IMR-90 (cell line): Measurements from ENCODE around the gene CCDC12. TPM values are rescaled to one million over a fixed set of nuclear protein-coding genes. Genes with fewer than 3 reads are reported as not detected.
"Not testable (repeated sequence)": the region's sequence is repeated elsewhere in the genome, so short reads cannot be mapped to it uniquely, and the experiment has no call there.

Experiments
- ATAC-seq: fragments of 200-7000 bp; cut with Tn5 transposase; 2 replicates; pipeline ENCODE4 v1.9.1; 2020; ENCODE audit warnings: low read depth, mild to moderate bottlenecking, moderate library complexity
- BruUV-seq: library from RNA; stranded (reverse); fragments of 400-500 nt; replicated peaks from 2 replicates; lab custom pipeline; 2021; lab: Mats Ljungman, UMichigan
- CTCF ChIA-PET: fragments of 300-600 bp; formaldehyde crosslinking; extraction: SDS; loops from one replicate; lab custom pipeline; 2021; ENCODE audit warnings: antibody characterized with exemption; lab: Yijun Ruan, JAX
- POLR2A ChIA-PET: fragments of 300-600 bp; sonication (Branson Sonifier 250); formaldehyde crosslinking; loops from one replicate; lab custom pipeline; 2022; ENCODE audit warnings: antibody characterized with exemption; ENCODE audit not compliant: unreplicated experiment; lab: Charles Lee
- DNase-seq: peaks from one replicate; pipeline ENCODE4 v3.0.0; 2013
- H2AFZ ChIP-seq: replicated peaks from 2 replicates; pipeline ENCODE3; 2013; ENCODE audit warnings: low read length, mild to moderate bottlenecking; ENCODE audit not compliant: poor library complexity
- H2AK5ac ChIP-seq: 2 replicates; pipeline ENCODE4 v1.6.1; 2013; ENCODE audit warnings: low read depth, low read length, inconsistent platforms
- H2AK9ac ChIP-seq: replicated peaks from 2 replicates; pipeline ENCODE3; 2013; ENCODE audit warnings: mild to moderate bottlenecking, low read depth, low read length, moderate library complexity; ENCODE audit not compliant: poor library complexity
- H2BK120ac ChIP-seq: 2 replicates; pipeline ENCODE4 v1.6.1; 2013; ENCODE audit warnings: low read depth, low read length, inconsistent platforms
- H2BK15ac ChIP-seq: 3 replicates; pipeline ENCODE4 v1.6.1; 2013; ENCODE audit warnings: low read depth, low read length, inconsistent platforms
- H2BK20ac ChIP-seq: 2 replicates; pipeline ENCODE4 v1.6.1; 2013; ENCODE audit warnings: low read depth, mild to moderate bottlenecking, inconsistent platforms, low read length, moderate library complexity
- H2BK5ac ChIP-seq: 2 replicates; pipeline ENCODE4 v1.6.1; 2013; ENCODE audit warnings: mild to moderate bottlenecking, low read depth, low read length, inconsistent platforms; ENCODE audit not compliant: poor library complexity, severe bottlenecking
- H3K14ac ChIP-seq: replicated peaks from 2 replicates; pipeline ENCODE4 v1.6.1; 2013; ENCODE audit warnings: low read depth, low read length, inconsistent platforms
- H3K18ac ChIP-seq: 2 replicates; pipeline ENCODE4 v1.6.1; 2013; ENCODE audit warnings: low read depth, low read length, control low read depth
- H3K23ac ChIP-seq: 2 replicates; pipeline ENCODE4 v1.6.1; 2013; ENCODE audit warnings: low read depth, low read length, inconsistent platforms
- H3K27ac ChIP-seq: 2 replicates; pipeline ENCODE4 v1.5.1; 2013; ENCODE audit warnings: mild to moderate bottlenecking, control low read depth, low read length; ENCODE audit not compliant: insufficient read depth
- H3K27me3 ChIP-seq: 2 replicates; pipeline ENCODE4 v1.6.1; 2013; ENCODE audit warnings: low read length; ENCODE audit not compliant: control insufficient read depth, insufficient read depth
- H3K36me3 ChIP-seq: 2 replicates; pipeline ENCODE4 v1.6.1; 2013; ENCODE audit warnings: low read length, mixed read lengths; ENCODE audit not compliant: control insufficient read depth, insufficient read depth
- H3K4ac ChIP-seq: 2 replicates; pipeline ENCODE4 v1.6.1; 2013; ENCODE audit warnings: low read depth, low read length, inconsistent platforms
- H3K4me1 ChIP-seq: 2 replicates; pipeline ENCODE4 v1.6.1; 2013; ENCODE audit warnings: low read length, mixed read lengths; ENCODE audit not compliant: control insufficient read depth, insufficient read depth
- H3K4me2 ChIP-seq: 2 replicates; pipeline ENCODE4 v1.6.1; 2013; ENCODE audit warnings: low read depth, mild to moderate bottlenecking, control low read depth, low read length, moderate library complexity
- H3K4me3 ChIP-seq: 2 replicates; pipeline ENCODE4 v1.5.1; 2013; ENCODE audit warnings: low read depth, mild to moderate bottlenecking, control low read depth, low read length, moderate library complexity; ENCODE audit not compliant: insufficient read depth
- H3K56ac ChIP-seq: 2 replicates; pipeline ENCODE4 v1.6.1; 2013; ENCODE audit warnings: low read length, inconsistent platforms; ENCODE audit not compliant: insufficient read depth; ENCODE audit errors: extremely low read depth
- H3K79me1 ChIP-seq, 2 experiments: 2 replicates each; pipeline ENCODE4 v1.6.1; 2013; ENCODE audit warnings: low read length in 2 of 2, inconsistent platforms in 1 of 2, low read depth in 1 of 2
- H3K9ac ChIP-seq: 2 replicates; pipeline ENCODE4 v1.6.1; 2013; ENCODE audit warnings: low read depth, low read length, control low read depth
- H3K9me1 ChIP-seq: 2 replicates; pipeline ENCODE4 v1.6.1; 2013; ENCODE audit warnings: low read length, inconsistent platforms; ENCODE audit not compliant: insufficient read depth
- H3K9me3 ChIP-seq: 2 replicates; pipeline ENCODE4 v1.6.1; 2013; ENCODE audit warnings: low read length; ENCODE audit not compliant: control insufficient read depth, insufficient read depth
- H4K20me1 ChIP-seq: 2 replicates; pipeline ENCODE4 v1.6.1; 2013; ENCODE audit warnings: low read length, inconsistent platforms; ENCODE audit not compliant: insufficient read depth
- H4K5ac ChIP-seq: 2 replicates; pipeline ENCODE4 v1.6.1; 2013; ENCODE audit warnings: mild to moderate bottlenecking, low read depth, low read length, control low read depth
- H4K8ac ChIP-seq, 2 experiments: 2 replicates each; pipeline ENCODE4 v1.6.1; 2013; ENCODE audit warnings: low read depth in 2 of 2, low read length in 2 of 2, control low read depth in 1 of 2, inconsistent platforms in 1 of 2
- H4K91ac ChIP-seq: 2 replicates; pipeline ENCODE4 v1.6.1; 2013; ENCODE audit warnings: low read depth, low read length, inconsistent platforms; ENCODE audit not compliant: insufficient read depth
- WGBS, 2 experiments: methylation state at CpG; one replicate each; pipeline versions ENCODE4 v1.1.5 to v1.1.7; 2013; ENCODE audit warnings: missing lambda C conversion rate in 2 of 2; ENCODE audit not compliant: insufficient read length in 1 of 2; ENCODE audit errors: extremely low coverage in 2 of 2; 5-methylcytosine and 5-hydroxymethylcytosine counted together
- dilution Hi-C: fragments of 300-500 bp; cut with HindIII; formaldehyde crosslinking; loops from one replicate; pipeline ENCODE4 v1.14.3; 2018; ENCODE audit warnings: low sequenced_read_pairs; ENCODE audit not compliant: unreplicated experiment
- in situ Hi-C: fragments of 300-500 bp; cut with MboI; formaldehyde crosslinking; loops from 3 replicates; pipeline ENCODE4 v1.14.3; 2019; ENCODE audit warnings: low sequenced_read_pairs, inconsistent platforms, mixed read lengths
- intact Hi-C: fragments of 100-400 bp; cut with micrococcal nuclease; formaldehyde crosslinking; loops from 2 replicates; pipeline ENCODE4 v1.10.0; 2022
- polyA plus RNA-seq, 3 experiments: library from polyadenylated mRNA; depleted of rRNA; stranded (reverse); fragments of >200 nt; gene quantifications; 2 replicates each; pipeline ENCODE4 v1.2.3, GENCODE V29; 2012; ENCODE audit warnings: low replicate concordance in 1 of 3
- total RNA-seq: library from RNA; depleted of rRNA; stranded (reverse); fragments of >200 nt; gene quantifications from 2 replicates; pipeline ENCODE4 v1.2.3, GENCODE V29; 2012

CCDC12 gene
- total and polyA plus RNA-seq, 2 of the 4 experiments (the other 2 are of a cell fraction): 15.2 to 35.1 TPM

DNA sequence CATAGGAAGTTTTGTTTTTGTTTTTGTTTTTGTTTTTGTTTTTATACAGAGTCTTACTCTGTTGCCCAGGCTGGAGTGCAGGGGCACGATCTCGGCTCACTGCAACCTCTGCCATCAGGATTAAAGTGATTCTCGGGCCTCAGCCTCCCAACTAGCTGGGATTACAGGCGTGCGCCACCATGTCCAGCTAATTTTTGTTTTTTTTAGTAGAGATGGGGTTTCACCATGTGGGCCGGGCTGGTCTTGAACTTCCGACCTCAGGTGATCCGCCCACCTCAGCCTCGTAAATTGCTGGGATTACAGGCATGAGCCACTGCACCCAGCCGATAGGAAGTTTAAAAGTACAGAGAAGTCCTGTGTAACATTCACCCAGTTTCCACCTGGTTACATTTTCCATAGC, 65.6 kb downstream of the CCDC12 start:
- H4K20me1 ChIP-seq, H3K4me1 ChIP-seq, ATAC-seq, H4K5ac ChIP-seq, H3K9ac ChIP-seq, H3K4ac ChIP-seq, CTCF ChIA-PET, H2BK20ac ChIP-seq, dilution Hi-C loops, H3K79me1 ChIP-seq, H3K4me2 ChIP-seq, POLR2A ChIA-PET, H2AK9ac ChIP-seq, H3K56ac ChIP-seq, H3K9me3 ChIP-seq, H2BK5ac ChIP-seq, H2AFZ ChIP-seq, DNase-seq, H4K8ac ChIP-seq, BruUV-seq, H3K36me3 ChIP-seq, H3K18ac ChIP-seq, H4K91ac ChIP-seq, H3K27me3 ChIP-seq, H2AK5ac ChIP-seq, H2BK120ac ChIP-seq, H3K14ac ChIP-seq, intact Hi-C loops, H3K23ac ChIP-seq, H3K27ac ChIP-seq, H3K4me3 ChIP-seq, H2BK15ac ChIP-seq: not testable (repeated sequence)
- H3K9me1 ChIP-seq: peaks cover 12% of the 10 kb centered on the region
- WGBS, 2 experiments: 93% methylated on average over 3 of the region's 10 CpGs; no CpG with 5 or more reads in 1 of the 2 experiments
- in situ Hi-C loops: loop anchor here (10.0 kb wide), 1 partner anchor 414 kb away; no protein-coding TSS in a partner anchor
